Testis (tissue), 5 donors: ENCODE data around the gene MROH2A. TPM values are rescaled to one million over a fixed set of nuclear protein-coding genes. Genes with fewer than 3 reads are reported as not detected.
"Not testable (repeated sequence)": the region's sequence is repeated elsewhere in the genome, so short reads cannot be mapped to it uniquely, and the experiment has no call there.

Source experiments
- DNase-seq: peaks from one replicate; pipeline ENCODE4 v3.0.0-alpha.2; 2019
- H3K27ac ChIP-seq, 2 donors: fragments of 200-600 bp; sonication (generic); one replicate each; pipeline ENCODE4 v1.5.1; 2019
- H3K27me3 ChIP-seq: fragments of 200-600 bp; sonication (generic); one replicate; pipeline ENCODE4 v1.5.1; 2019
- H3K36me3 ChIP-seq: fragments of 200-600 bp; sonication (generic); one replicate; pipeline ENCODE4 v1.5.1; 2017; ENCODE audit warnings: low read depth; ENCODE audit errors: missing control alignments
- H3K4me1 ChIP-seq: fragments of 200-600 bp; sonication (generic); one replicate; pipeline ENCODE4 v1.5.1; 2019
- H3K4me3 ChIP-seq, 2 donors: fragments of 200-600 bp; sonication (generic); one replicate each; pipeline ENCODE4 v1.5.1; 2017 to 2019
- H3K9me3 ChIP-seq: fragments of 200-600 bp; sonication (generic); one replicate; pipeline ENCODE4 v1.5.1; 2017
- CTCF ChIP-seq, 3 experiments: fragments of 450-650 bp in 2 of 3; fragments of 200-600 bp in 1 of 3; sonication (generic) in 1 of 3; IDR thresholded peaks; one replicate each; pipeline ENCODE4 v1.5.1; 2016 to 2019; ENCODE audit warnings: antibody characterized with exemption in 3 of 3, mild to moderate bottlenecking in 2 of 3, moderate library complexity in 1 of 3
- POLR2A ChIP-seq: fragments of 450-650 bp; IDR thresholded peaks from one replicate; pipeline ENCODE4 v1.6.1; 2017; ENCODE audit warnings: antibody characterized with exemption, mild to moderate bottlenecking, moderate library complexity
- WGBS, 2 donors: methylation state at CpG; one replicate each; pipeline ENCODE4 v1.1.5; 2018; 5-methylcytosine and 5-hydroxymethylcytosine counted together
- intact Hi-C: fragments of 100-400 bp; cut with DNase I; formaldehyde crosslinking; loops from one replicate; pipeline ENCODE4 v1.15.1; 2023; ENCODE audit warnings: low total_unique reads
- long read RNA-seq, 2 donors: transcript quantifications; one replicate each; lab custom pipeline, GENCODE V29; 2026
- polyA plus RNA-seq: library from polyadenylated mRNA; stranded (reverse); fragments of 350-450 nt; fragmentation: Illumina TruSeq; extraction: RNeasy Lipid Tissue Mini Kit (QIAGEN cat#74804); gene quantifications from one replicate; pipeline ENCODE4 v1.2.3, GENCODE V29; 2014; ENCODE audit warnings: low read depth, low replicate concordance; ENCODE audit not compliant: insufficient read depth
- total RNA-seq, 2 donors: library from RNA; depleted of rRNA; stranded (reverse); fragments of >200 nt; gene quantifications; one replicate each; pipeline ENCODE4 v1.2.3, GENCODE V29; 2016

Gene MROH2A, protein sequence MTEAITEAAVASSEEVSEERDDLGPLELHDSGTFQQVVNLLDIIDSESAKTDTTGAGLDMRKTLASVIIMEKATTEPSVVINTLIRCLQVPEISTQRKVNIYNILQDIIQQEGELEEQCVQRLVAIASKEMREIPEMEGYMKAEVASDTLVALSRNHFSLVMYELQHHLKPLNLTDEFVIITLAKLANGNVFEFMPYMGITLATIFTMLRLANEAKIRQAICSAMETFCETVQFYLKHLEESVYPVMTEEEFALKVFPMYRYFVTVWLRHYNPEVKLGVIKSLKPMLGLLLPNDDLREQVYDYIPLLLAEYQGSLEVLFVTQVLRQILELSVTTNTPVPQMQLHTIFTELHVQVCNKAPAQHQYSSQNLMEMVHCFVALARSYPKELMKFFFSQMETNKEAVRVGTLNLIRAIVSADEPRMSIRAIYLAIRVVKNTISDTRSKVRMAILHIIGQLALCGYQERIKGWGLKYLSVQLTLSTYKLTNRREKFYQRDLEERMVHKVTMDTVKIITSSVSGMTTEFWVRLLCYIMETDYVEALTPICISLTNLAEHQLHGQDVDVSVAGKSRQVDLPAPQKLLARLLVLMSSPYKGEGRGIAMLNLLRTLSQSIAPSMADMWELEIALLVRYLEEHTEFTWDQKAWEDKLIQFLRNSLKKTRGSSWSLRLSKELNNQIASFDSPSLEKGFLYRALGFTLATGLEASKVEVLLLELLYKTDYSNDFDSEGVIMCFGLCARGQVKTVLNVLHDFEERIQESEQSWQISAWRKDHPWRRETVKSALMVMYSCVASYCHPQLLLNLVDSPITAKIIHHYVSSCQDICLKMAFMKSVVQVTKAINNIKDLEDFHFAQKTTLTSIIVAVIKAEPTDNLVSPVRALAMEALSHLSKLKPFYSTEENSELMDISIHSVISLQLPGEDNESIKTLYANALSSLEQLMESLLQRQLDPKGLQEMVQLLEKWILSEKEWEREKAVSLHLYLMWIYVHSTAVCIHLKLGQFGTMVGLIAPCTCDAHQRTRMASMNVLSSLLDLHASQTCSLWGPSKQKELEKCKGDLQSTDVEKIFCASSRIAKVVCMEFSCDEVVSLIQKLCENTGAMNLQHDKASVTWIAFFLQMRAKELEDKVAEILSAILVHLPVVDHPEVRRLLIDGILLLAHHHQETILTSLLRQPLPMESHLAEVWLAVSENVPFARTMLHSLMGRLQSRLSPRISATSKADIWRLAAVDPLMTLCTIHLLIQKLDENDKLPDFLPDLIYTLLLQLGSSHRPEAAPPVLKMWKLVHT (N-terminal part only)
- total RNA-seq, result 10 to 100 TPM in 1 of 2 donors, 1 to 10 TPM in 1; 5.3 to 10.7 TPM
- polyA plus RNA-seq, result 5.1 TPM
- long read RNA-seq, donor 1, result 0 reads
- long read RNA-seq, donor 2, result 0 reads

- Histone ChIP-seq H3K27ac (no peak within 1 kb of the TSS), H3K9me3 (no peaks in the 10 kb centered on the region), H3K4me1 (no peaks in the 10 kb centered on the region), H3K36me3 (no peaks in the 10 kb centered on the region), H3K4me3 (no peak within 1 kb of the TSS), H3K27me3 (no peaks in the 10 kb centered on the region)
- DNase-seq, result no peak
- TF ChIP-seq POLR2A, result no peak
- TF ChIP-seq CTCF (IDR thresholded peaks at IDR 0.05), result no peak
- intact Hi-C loops, result no loop called here
- WGBS, 2 donors, result 81 to 84% methylated on average over 2 of the region's 2 CpGs
These were observed at the start of gene MROH2A for GRCh38 chr2:233778030-233778429. Gene MROH2A (plus strand): TSS chr2:233778330. CDS start chr2:233779359, 1,029 bp downstream.

DNA sequence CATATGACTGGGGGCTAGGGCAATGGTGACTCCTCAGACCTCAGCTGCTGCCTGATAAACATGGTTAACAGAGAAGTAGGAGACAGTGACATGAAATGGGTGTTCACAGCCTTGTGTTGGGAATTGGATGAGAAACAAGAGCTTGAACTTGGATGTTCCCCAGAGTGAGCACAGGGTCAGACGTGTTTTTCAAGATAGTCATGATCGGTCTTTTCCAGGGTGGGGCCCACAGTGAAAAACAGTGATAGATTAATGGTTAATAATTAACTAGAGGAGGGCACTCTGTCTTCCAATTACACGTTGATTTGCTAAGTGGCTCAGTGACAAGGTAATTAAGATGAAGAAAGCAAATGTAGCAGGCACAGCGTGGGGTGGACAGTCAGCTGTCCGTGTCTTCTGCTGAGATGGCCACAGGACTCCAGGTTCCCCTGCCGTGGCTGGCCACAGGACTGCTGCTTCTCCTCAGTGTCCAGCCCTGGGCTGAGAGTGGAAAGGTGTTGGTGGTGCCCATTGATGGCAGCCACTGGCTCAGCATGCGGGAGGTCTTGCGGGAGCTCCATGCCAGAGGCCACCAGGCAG is 49.3 kb upstream of the MROH2A start, which contains the start of gene UGT1A3:
Gene UGT1A3, plus strand, starts transcription at position 320 of the 579 bp plus-strand sequence. Its CDS starts 85 bp downstream, at position 405.
- no peak within 1 kb of the TSS for H3K4me3 ChIP-seq
- no peaks in the 10 kb centered on the region for H3K9me3 ChIP-seq
- no peaks in the 10 kb centered on the region for H3K36me3 ChIP-seq
- no peak for DNase-seq
- H3K27ac ChIP-seq, result no peak within 1 kb of the TSS
- 81 to 85% methylated on average over 8 of the region's 8 CpGs for WGBS, 2 donors
- no peak for TF ChIP-seq CTCF (IDR thresholded peaks at IDR 0.05)
- no peak for TF ChIP-seq POLR2A
- H3K27me3 ChIP-seq, result no peaks in the 10 kb centered on the region
- intact Hi-C loops, result no loop called here
- no peaks in the 10 kb centered on the region for H3K4me1 ChIP-seq

DNA sequence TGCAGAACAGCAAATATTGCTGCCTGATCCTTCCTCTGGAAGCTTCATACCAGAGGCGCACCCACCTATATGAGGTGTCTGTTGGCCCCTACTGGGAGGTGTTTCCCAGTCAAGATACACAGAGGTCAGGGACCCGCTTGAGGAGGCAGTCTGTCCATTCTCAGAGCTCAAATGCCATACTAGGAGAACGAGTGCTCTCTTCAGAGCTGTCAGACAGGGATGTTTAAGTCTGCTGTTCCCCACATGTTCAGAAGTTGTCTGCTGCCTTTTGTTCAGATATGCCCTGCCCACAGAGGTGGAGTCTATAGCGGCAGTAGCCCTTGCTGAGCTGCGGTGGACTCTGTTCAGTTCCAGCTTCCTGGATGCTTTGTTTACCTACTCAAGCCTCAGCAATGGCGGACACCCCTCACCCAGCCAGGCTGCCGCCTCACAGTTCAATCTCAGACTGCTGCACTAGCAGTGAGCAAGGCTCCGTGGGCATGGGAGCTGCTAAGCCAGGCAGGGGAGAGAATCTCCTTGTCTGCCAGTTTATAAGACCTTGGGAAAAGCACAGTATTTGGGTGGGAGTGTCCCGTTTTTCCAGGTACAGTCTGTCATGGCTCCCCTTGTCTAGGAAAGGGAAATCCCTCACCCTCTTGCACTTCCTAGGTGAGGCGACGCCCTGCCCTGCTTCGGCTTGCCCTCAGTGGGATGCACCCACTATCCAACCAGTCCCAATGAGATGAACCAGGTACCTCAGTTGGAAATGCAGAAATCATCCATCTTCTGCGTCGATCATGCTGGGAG is 41.1 kb upstream of the MROH2A start:
- H3K36me3 ChIP-seq, H3K4me1 ChIP-seq, H3K27ac ChIP-seq, intact Hi-C loops, DNase-seq, H3K4me3 ChIP-seq, H3K27me3 ChIP-seq, H3K9me3 ChIP-seq: not testable (repeated sequence)
- 86 to 90% methylated on average over 11 to 14 of the region's 14 CpGs for WGBS, 2 donors

DNA sequence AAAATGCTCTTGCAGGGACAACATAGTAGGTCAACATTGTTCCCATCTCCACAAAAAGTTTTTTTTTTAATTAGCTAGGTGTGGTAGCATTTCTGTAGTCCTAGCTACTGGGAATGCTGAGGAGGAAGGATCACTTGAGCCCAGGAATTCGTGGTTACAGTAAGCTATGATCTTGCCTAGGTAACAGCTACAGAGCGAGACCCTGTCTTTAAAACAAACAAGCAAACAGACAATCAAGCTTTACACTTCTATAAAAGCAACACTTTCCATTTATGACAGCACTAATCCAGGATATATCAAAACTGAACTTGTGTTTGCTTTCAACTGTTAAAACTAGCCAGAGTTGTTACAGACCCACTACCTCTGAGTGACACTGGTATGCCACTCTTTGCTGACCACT is 37.3 kb upstream of the MROH2A start:
- Histone ChIP-seq H3K4me1 (no peaks in the 10 kb centered on the region), H3K36me3 (no peaks in the 10 kb centered on the region), H3K4me3 (no peak overlapping the region), H3K27ac (no peak overlapping the region), H3K9me3 (no peaks in the 10 kb centered on the region), H3K27me3 (no peaks in the 10 kb centered on the region)
- DNase-seq, result no peak
- intact Hi-C loops, result no loop called here
- TF ChIP-seq CTCF (IDR thresholded peaks at IDR 0.05) (no peak), POLR2A (no peak)
- WGBS, 2 donors, result 68 to 90% methylated on average over 2 of the region's 2 CpGs
